Mucosa of descending colon (tissue), 3 donors: ENCODE measurements around the gene EEF1A2. TPM values are rescaled to one million over a fixed set of nuclear protein-coding genes. Genes with fewer than 3 reads are reported as not detected.

Source experiments
- ATAC-seq: fragments of 200-7000 bp; cut with Tn5 transposase; one replicate; pipeline ENCODE4 v1.9.1; 2020; ENCODE audit warnings: mild to moderate bottlenecking, moderate library complexity
- DNase-seq, 3 donors: peaks; one replicate each; pipeline ENCODE4 v3.0.0-alpha.2; 2020
- H3K36me3 ChIP-seq: fragments of 200-600 bp; one replicate; pipeline ENCODE4 v1.8.0; 2021; ENCODE audit warnings: low read depth, mild to moderate bottlenecking
- H3K4me1 ChIP-seq: fragments of 200-600 bp; one replicate; pipeline ENCODE4 v1.8.0; 2021; ENCODE audit warnings: low read depth, mild to moderate bottlenecking
- H3K4me3 ChIP-seq: fragments of 200-600 bp; one replicate; pipeline ENCODE4 v1.8.0; 2021; ENCODE audit warnings: mild to moderate bottlenecking
- H3K9me3 ChIP-seq: fragments of 200-600 bp; one replicate; pipeline ENCODE4 v1.8.0; 2021; ENCODE audit warnings: mild to moderate bottlenecking
- intact Hi-C, 2 donors: fragments of 100-400 bp; cut with DNase I in 1 of 2; cut with micrococcal nuclease in 1 of 2; formaldehyde crosslinking; loops; one replicate each; pipeline versions ENCODE4 v1.11.0 to v1.11.1; 2022; cut with DNase I, micrococcal nuclease
- total RNA-seq, 3 donors: library from RNA; stranded (reverse); fragmentation: NEBNext Ultra II Directional in 2 of 3; extraction: Animal tissue kit (Norgen Biotek cat#: 25700) in 2 of 3; gene quantifications; one replicate each; pipeline versions ENCODE4 v1.2.1 to v1.2.4, GENCODE V29; 2021 to 2023
- TF ChIP-seq, protein P1 (sequence below): fragments of 200-600 bp; IDR thresholded peaks from one replicate; pipeline ENCODE4 v1.8.0; 2022; ENCODE audit warnings: antibody characterized with exemption, mild to moderate bottlenecking
- donor health status: DM: no; HTN: no; CAD: no; lungs with moderate emphysema.
- donor health status: DM: no; HTN: no; CAD: no.
- donor health status: DM: no; HTN: yes; CAD: no.

The EEF1A2 gene
- total RNA-seq, 3 donors from 2014 or later = 1.3 to 15.0 (median 2.7) TPM

DNA sequence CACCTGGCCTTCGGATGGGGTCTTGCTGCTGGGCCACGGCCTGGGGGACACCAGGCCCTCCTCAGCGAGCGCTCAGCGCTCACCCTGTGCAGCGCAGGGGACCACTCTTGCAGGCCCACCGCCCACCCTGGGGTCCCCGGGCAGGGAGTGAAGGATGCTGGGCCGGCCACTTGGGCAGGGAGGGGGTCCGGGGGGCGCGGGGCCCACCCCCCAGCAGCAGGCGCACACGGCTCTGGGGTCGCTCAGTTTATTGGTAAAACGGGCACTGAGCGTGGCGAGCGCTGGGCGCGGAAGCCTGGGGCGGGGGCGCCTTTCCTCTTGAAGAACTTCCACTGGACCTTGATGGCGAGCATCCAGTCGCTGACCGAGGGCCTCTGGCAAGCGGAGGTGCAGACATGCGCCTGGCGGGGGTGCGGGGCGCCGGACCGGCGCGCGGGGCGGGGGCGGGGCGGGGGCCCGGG, 11.1 kb downstream of the EEF1A2 start:
- DNase-seq (no peak), ATAC-seq (no peak)
- no peaks in the 10 kb centered on the region for H3K9me3 ChIP-seq
- H3K36me3 ChIP-seq = no peaks in the 10 kb centered on the region
- H3K4me3 ChIP-seq = no peak overlapping the region
- H3K4me1 ChIP-seq = no peaks in the 10 kb centered on the region
- intact Hi-C loops = no loop called here
- TF ChIP-seq, protein P1, sequence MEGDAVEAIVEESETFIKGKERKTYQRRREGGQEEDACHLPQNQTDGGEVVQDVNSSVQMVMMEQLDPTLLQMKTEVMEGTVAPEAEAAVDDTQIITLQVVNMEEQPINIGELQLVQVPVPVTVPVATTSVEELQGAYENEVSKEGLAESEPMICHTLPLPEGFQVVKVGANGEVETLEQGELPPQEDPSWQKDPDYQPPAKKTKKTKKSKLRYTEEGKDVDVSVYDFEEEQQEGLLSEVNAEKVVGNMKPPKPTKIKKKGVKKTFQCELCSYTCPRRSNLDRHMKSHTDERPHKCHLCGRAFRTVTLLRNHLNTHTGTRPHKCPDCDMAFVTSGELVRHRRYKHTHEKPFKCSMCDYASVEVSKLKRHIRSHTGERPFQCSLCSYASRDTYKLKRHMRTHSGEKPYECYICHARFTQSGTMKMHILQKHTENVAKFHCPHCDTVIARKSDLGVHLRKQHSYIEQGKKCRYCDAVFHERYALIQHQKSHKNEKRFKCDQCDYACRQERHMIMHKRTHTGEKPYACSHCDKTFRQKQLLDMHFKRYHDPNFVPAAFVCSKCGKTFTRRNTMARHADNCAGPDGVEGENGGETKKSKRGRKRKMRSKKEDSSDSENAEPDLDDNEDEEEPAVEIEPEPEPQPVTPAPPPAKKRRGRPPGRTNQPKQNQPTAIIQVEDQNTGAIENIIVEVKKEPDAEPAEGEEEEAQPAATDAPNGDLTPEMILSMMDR = no peak

DNA sequence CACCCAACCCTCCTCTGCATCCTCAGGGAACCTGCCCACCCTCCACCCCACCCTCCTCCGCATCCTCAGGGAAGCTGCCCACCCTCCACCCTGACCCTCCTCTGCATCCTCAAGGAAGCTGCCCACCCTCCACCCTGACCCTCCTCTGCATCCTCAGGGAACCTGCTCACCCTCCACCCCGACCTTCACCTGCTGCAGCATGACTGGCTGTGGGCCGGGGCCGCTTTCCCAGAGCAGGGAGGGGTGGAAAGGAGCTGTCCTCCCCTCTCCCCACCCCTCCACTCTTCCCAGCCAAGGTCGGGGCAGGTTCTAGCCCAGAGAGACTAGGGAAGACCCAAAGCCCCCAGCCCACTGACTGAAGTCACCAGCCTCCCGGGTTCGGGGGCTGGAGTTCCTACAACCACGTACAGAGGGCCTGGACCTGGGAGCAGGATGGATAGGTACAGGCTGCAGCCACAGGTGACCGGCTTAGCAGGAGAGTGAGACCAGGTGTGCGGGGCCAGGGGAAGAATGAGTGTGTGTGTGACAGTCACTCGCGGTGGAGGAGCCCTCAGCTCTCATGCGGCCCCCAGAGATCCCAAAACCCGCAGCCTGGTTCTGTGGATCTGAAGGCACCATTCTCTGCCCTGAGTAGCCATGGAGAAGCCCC, 11.6 kb downstream of the EEF1A2 start:
- ATAC-seq = no peak
- DNase-seq = no peak
- TF ChIP-seq, protein P1 = no peak
- no peak overlapping the region for H3K4me3 ChIP-seq
- no peaks in the 10 kb centered on the region for H3K9me3 ChIP-seq
- H3K4me1 ChIP-seq = no peaks in the 10 kb centered on the region
- intact Hi-C loops = no loop called here
- no peaks in the 10 kb centered on the region for H3K36me3 ChIP-seq

DNA sequence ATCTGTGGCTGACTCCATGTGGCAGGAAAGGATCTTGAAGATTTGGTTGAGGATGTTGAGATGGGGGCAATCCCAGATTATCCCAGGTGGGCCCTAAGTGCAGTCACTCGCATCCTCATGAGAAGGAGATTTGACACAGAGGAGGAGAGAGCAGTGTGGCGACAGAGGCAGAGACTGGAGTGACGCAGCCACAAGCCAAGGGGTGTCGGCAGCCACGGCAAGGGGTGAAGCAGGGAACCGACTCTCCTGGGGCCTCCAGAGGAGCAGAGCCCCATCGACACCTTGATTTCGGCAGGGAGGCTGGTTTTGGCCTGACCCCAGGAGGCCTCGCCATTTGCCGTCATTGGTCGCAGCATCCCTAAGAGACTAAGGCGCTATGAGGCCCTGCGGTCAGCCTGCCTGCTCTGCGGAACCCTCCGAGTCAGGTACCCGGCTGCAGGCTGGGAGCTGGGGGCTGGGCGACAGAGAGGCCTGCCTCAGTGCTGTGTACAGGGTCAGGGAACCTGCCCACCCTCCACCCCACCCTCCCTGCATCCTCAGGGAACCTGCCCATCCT, 12.5 kb downstream of the EEF1A2 start:
- ATAC-seq (no peak), DNase-seq (no peak)
- TF ChIP-seq, protein P1 = no peak

DNA sequence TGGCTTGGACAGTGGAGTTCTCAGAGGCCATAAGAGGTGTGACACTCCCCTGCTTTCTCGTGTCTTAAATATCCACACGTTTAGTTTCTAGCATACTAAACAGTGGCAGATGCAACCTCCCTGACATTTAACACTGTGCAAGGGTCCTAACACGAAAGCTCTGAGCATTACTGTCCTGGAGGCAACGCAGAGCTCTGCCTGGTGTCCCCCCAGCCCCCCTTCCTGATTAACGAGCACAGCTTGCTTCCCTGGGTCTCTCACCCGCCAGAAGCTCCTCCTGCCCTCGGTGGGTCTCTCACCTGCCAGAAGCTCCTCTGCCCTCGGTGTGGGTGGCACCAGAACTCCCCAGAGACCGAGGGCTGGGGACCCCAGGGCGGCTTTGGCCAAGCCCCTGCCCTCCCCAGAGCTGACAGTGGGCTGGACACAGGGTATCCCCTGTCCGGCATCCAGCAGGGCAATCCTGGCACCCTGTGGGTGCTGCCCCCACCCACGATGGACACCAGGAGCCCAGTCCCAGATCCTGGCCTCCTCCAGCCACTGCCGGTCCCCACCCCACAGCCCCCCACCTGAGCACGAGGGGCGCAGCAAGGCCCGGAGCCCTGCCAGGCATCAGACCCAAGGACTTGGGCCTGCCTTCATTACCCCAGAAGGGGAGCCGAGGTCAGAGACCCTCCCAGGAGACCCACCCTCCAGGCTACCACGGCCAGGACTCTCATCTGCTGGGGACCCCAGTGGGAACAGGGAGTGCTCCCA, 14.1 kb downstream of the EEF1A2 start:
- Histone ChIP-seq H3K36me3 (no peaks in the 10 kb centered on the region), H3K4me1 (no peaks in the 10 kb centered on the region), H3K4me3 (no peak overlapping the region), H3K9me3 (no peaks in the 10 kb centered on the region)
- intact Hi-C loops = no loop called here
- no peak for DNase-seq
- TF ChIP-seq, protein P1 = no peak
- ATAC-seq = no peak

More for the DNA sequence above, 12.5 kb downstream of the EEF1A2 start:
- H3K36me3 ChIP-seq = no peaks in the 10 kb centered on the region
- intact Hi-C loops = no loop called here
- no peaks in the 10 kb centered on the region for H3K4me1 ChIP-seq
- no peaks in the 10 kb centered on the region for H3K9me3 ChIP-seq
- H3K4me3 ChIP-seq = no peak overlapping the region

DNA sequence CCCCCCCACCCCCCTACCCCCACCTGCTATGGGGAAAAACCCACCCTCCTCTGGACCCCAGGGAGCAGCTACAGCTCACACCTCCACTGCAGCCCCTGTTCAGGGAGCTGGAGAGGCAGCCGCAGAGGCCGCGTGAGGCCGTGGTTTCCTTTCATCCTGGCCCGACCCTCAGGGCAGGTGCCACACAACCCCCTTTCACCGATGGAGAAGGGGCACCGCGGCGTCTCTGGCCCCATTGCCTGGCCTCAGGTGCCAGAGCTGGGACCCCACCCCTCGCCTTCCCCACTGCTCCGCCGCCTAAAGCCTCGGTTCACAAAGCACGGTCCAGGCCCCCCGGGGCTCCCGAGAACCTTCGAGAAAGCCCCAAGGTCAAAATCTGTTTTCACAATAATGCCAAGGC, 14.6 kb downstream of the EEF1A2 start:
- Histone ChIP-seq H3K4me1 (no peaks in the 10 kb centered on the region), H3K9me3 (no peaks in the 10 kb centered on the region), H3K36me3 (no peaks in the 10 kb centered on the region), H3K4me3 (no peak overlapping the region)
- TF ChIP-seq, protein P1 = no peak
- DNase-seq (no peak), ATAC-seq (no peak)
- intact Hi-C loops = no loop called here
